HPDE6-E6E7 (cell line): ENCODE measurements around the gene MCM6.
"Not testable (repeated sequence)": the region's sequence is repeated elsewhere in the genome, so short reads cannot be mapped to it uniquely, and the experiment has no call there.

Experiments
- DNase-seq: peaks from one replicate; pipeline ENCODE4 v3.0.0; 2011; ENCODE audit warnings: missing footprints; ENCODE audit errors: extremely low spot score

MCM6 gene

GRCh38 chr2:135821190-135821589, 55.1 kb downstream of the MCM6 start:
- no peak for DNase-seq

- DNase-seq = no peak
Observed at GRCh38 chr2:135820003-135820618, 56.1 kb downstream of the MCM6 start.

GRCh38 chr2:135818937-135819610, 57.2 kb downstream of the MCM6 start:
- DNase-seq = peak; percentile 11

- DNase-seq = no peak
Observed at GRCh38 chr2:135817951-135818350, 58.3 kb downstream of the MCM6 start.

GRCh38 chr2:135817466-135817865, 58.8 kb downstream of the MCM6 start:
- DNase-seq = no peak

- DNase-seq = no peak
Observed at GRCh38 chr2:135815269-135815668, 61.0 kb downstream of the MCM6 start.

GRCh38 chr2:135812907-135813511, 63.2 kb downstream of the MCM6 start:
- no peak for DNase-seq

GRCh38 chr2:135807874-135808273, 68.4 kb downstream of the MCM6 start:
- not testable (repeated sequence) for DNase-seq

- no peak for DNase-seq
Observed at GRCh38 chr2:135803278-135803677, 73.0 kb downstream of the MCM6 start.

GRCh38 chr2:135802350-135802749, 73.9 kb downstream of the MCM6 start:
- DNase-seq = no peak

GRCh38 chr2:135800513-135801460, 75.5 kb downstream of the MCM6 start:
- no peak for DNase-seq

GRCh38 chr2:135799738-135800137, 76.5 kb downstream of the MCM6 start:
- DNase-seq = no peak

- no peak for DNase-seq
Observed at GRCh38 chr2:135798762-135799161, 77.5 kb downstream of the MCM6 start.

- DNase-seq = no peak
Observed at GRCh38 chr2:135798275-135798705, 78.0 kb downstream of the MCM6 start.

GRCh38 chr2:135797497-135798274, 78.6 kb downstream of the MCM6 start:
- peak; percentile 77 for DNase-seq

GRCh38 chr2:135796606-135797005, 79.6 kb downstream of the MCM6 start:
- no peak for DNase-seq

GRCh38 chr2:135795641-135796040, 80.6 kb downstream of the MCM6 start:
- not testable (repeated sequence) for DNase-seq

- DNase-seq = no peak
Observed at GRCh38 chr2:135792401-135793150, 83.7 kb downstream of the MCM6 start.

- no peak for DNase-seq
Observed at GRCh38 chr2:135791418-135792190, 84.6 kb downstream of the MCM6 start.

GRCh38 chr2:135790423-135790822, 85.8 kb downstream of the MCM6 start:
- no peak for DNase-seq
